Measurements from ENCODE around the gene IMMP2L.
"Not testable (repeated sequence)": the region's sequence is repeated elsewhere in the genome, so short reads cannot be mapped to it uniquely, and the experiment has no call there.

IMMP2L gene

DNA sequence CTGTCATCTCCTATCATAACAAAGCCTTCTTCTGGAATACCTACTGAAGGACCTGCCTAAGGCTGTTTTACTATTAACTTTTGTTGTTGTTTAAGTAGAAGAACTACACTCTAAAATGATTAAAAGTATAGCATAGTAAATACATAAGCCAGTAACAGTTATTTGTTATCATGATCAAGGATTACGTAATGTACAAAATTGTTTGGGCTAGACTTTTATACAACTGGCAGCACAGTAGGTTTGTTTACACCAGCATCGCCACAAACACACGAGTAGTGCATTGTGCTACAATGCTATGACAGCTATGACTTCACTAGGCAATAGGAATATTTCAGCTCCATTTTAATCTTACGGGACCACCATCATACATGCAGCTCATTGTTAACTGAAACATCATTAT is 302.3 kb downstream of the IMMP2L start:
- DNase-seq: no peak

DNA sequence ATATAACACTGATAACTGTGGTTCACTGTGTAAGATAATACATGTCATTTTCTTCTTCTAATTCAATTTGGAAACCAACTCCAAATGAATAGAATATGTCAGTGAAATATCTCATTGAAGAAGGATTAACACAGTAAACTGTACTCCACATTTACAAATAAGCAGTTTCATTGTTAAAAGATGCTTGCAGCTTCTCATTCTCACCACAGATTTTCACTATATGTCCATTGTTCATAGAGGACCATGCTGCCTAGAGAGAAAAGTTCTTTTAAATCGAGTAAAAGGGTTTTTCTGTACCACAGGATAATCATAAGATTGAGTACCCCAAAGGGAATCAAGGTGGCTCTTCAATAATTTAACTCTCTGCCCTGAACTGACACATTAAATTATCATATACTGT is 305.9 kb downstream of the IMMP2L start:
- DNase-seq: peak; percentile 55

DNA sequence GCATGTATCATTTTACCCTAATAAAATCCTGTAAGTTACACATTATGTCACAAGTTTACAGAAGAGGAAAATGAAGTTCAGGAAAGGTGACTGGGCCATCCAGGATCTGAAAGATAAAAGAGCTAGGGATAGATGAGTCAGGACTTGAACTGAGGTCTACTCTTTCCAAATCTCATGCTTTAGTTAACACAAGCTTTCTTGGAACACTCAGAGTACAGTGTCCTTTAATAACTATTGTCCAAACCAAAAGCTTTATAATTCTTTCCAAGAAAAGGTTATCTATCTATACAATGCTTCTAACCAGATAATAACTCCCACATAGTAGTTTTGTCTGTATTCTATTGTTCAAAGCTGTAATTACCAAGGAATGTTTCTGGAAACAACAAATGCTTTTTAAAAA is 306.7 kb downstream of the IMMP2L start:
- DNase-seq: no peak

DNA sequence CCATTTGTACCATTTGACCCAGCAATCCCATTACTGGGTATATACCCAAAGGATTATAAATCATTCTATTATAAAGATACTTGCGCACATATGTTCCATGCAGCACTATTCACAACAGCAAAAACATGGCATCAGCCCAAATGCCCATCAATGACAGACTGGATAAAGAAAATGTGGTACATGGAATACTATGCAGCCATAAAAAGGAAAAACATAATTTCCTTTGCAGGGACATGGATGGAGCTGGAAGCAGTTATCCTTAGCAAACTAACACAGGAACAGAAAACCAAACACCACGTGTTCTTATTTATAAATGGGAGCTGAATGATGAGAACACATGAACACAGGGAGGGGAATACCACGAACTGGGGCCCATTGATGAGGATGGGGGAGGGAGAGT is 310.9 kb downstream of the IMMP2L start:
- DNase-seq: not testable (repeated sequence)

DNA sequence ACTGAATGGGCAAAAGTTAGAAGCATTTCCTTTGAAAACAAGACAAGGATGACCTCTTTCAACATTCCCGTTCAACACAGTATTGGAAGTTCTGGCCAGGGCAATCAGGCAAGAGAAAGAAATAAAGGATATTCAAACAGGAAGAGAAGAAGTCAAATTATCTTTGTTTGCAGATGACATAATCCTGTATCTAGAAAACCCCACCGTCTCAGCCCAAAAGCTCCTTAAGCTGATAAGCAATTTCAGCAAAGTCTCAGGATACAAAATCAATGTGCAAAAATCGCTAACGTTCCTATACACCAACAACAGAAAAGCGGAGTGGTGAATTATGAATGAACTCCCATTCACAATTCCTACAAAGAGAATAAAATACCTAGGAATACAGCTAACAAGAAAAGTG is 312.5 kb downstream of the IMMP2L start:
- not testable (repeated sequence) for DNase-seq

DNA sequence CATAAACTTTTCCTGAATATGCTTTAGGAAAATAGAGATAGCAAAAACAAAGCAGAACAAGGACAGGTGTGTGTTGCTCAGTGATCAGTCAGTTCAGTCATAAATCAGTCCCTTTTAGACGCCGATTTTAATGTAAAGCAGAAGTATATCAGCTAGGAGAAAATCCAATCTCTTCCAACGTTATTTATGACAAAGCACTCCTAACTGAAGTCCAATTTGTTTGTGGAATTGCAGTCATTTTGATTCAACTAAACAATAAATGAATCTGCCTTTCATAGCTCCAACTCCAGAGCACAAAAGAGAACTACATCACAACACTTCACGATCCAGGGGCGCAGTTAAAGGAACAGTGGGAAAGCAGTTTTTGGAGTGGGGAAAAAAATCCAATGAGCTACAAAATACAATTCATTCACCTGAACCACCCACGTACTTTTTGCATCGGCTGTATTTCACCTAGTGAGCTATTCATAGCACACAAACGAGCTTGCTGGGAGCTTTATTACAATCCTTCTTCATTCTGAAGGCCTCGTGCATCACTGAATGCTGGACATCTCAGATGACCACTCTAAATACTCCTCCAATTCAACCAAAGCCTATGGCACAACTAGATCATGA is 320.0 kb downstream of the IMMP2L start:
- no peak for DNase-seq

DNA sequence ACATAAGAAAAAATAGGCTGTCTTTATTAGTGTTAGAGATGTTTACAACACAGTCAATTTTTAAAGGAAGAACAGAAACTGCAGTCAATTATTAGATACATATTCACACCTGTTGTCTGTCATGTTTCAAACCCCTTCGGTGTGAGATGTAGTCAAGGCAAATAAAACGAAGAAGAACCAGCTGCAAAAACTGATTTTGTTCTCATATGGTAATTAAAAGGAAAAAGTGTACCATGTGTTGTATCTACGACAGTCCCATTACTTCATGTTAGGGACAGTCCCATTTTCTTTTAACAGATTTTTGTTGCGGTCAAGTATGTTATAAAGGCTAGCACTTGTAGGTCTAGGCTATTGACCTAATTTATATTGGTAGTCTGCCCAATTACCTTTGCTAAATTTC is 321.9 kb downstream of the IMMP2L start:
- DNase-seq: no peak

DNA sequence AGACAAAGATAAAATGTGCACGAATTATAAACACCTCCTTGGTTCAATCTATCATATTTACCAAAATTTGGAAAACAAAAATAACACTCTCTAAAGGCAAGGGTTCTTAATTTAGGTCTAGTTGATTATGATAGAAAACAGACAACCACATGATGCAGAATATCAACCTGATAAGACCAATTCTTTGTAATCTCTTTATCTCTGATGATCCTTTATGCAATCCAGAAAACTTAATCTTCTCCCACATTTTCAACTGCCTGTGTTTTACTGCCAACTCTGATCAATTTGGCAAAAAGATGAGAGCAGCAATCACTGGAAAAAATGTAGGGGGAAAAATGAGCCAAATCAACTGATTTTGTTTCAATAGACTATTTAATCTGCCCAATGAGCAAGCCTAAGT is 322.9 kb downstream of the IMMP2L start:
- DNase-seq: no peak

DNA sequence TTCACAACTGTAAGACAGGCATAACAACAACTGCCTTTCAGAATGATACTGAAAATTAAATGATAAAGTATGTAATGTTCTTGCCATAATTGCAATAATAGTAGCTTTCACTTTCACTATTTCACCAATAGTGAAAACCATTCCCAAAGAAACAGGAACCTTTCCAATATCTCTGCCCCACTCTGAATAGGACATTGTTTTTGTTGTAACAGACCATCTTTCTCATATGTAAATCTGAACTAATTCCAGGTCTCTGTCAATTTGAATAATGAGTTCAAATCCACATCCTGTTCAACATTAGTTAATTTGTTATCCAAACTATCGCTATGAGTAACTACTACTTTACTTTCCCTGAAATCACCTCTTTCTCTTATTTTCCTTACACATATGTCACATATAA is 323.4 kb downstream of the IMMP2L start:
- DNase-seq: no peak

DNA sequence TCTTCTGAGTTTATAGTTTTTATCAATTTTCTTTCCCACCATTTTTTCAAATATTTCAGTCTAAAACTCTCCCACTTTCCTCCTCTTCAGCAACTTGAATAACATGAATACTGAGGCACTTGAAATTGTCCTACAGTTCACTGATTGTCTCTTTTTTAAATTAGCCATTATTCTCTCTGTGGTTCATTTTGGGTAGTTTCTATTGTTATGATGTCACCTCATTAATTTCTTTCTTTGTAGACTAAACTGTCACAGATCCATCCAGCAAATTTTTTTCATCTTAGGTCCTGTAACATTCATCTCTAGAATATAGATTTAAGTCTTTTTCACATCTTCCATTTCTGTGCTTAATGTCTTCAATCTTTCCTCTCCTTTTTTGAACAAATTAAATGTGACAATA is 326.6 kb downstream of the IMMP2L start:
- DNase-seq: no peak

DNA sequence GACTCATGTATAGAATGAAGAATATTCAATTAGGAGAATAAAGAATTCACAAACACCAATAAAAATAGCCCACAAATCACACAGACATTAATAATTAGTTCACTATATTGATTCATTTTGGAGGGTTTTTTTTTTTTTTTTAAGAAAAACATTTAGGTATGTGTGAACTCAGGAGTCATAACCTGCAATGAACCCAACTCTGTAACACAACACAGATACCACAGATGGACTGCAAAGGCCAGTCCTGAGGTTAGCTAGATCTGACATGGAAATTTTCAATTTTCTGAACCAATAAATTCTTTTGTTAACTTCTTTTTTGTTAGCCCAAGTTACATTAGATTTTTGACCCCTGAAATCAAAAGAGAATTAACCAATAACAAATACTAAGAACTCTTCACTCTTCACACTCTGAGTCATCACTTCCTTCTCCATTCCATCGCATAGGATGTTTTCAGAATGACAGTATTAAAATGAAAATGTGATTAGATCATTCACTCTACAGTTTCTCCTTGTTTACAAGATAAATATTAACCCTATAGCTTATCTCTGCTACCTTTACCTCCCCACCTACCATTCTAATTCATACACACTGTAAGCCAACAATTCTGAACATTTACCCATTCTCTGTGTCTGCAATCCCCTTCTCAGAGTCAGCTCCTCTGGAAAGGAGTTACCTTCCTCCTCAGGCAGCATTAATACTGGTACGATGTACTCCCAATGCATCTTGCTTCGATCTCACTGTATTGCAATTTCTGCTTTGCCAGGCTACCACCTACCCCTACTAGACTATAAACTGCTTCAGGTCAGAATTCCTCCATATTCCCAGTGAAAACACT is 329.8 kb downstream of the IMMP2L start:
- no peak for DNase-seq

DNA sequence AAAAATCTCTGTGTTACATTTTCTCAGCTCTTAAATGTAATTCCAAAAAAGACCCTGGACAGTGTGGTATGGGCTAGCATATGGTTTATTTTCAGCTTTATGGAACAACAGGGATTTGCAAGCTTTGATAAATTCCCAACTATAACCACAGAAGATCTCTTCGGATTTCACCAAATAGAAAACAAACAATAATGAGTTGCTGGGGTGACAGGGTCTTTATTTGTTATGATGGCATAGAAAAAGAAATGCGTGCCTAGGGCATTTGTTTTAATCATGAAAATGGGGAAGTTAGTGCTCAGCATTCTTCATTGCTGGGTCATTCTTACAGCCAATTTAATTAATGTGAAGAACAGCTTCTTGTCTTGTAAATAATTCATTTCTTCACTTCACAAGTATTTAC is 332.4 kb downstream of the IMMP2L start:
- DNase-seq: no peak

DNA sequence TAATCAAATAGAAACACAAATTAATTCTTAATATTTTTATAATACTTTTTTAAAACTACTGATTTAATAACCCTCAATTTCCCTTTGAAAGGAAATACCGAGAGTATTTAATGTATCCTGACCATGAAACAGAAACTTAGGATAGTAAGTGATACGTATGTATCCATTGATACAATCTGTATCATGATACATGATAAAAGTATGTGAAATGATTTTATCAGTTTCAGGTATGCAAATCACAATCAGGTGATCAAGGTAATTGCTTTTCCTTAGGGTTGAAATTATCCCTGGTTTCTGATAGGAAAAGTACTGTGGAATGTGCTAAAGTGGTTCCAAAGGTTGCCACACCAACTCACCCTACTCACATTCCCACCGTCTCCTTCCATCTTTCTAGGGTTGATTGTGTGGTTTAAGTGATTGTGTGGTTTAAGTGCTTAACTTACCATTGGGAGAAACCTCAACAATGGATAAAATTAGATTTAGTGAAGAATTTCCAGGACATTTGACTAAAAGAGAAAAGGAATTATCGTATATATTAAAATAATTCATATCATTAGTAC is 333.0 kb downstream of the IMMP2L start:
- no peak for DNase-seq

DNA sequence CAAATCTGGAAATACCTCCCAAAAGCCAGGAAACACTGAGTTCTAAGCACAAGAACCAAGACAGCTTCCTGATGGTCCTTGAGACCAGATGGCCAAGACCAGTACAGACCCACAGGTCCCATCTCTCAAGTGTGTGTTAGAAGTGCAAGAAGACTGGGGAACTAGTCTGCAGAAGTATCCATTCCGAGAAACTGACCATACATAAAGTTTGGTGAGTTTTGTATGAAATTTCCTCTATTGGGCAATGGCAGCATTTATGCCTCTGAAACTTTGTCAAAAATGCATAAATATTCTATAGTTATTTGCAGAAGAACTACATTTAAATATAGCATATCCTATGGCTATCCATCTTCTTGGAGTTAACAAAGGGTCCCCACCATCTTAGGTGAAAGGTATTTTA is 333.9 kb downstream of the IMMP2L start:
- DNase-seq: no peak

DNA sequence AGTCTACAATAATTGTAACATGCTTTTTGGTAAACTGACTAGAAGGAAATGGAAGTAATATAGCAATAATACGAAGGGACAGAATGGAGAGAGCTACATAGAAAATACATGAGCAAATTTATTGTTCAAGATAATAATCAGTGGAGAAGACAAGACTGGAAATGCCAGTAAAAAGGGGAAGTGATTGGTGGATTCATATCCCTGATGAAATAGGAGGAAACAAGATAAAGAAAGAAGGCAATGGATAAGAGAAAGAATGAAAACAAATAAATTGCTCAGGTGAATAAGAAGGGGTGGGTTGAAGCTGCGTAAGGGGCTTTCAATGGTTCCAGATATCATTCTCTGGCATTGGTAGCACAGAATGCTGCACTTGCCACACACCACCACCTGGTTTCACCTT is 335.5 kb downstream of the IMMP2L start:
- DNase-seq: no peak

DNA sequence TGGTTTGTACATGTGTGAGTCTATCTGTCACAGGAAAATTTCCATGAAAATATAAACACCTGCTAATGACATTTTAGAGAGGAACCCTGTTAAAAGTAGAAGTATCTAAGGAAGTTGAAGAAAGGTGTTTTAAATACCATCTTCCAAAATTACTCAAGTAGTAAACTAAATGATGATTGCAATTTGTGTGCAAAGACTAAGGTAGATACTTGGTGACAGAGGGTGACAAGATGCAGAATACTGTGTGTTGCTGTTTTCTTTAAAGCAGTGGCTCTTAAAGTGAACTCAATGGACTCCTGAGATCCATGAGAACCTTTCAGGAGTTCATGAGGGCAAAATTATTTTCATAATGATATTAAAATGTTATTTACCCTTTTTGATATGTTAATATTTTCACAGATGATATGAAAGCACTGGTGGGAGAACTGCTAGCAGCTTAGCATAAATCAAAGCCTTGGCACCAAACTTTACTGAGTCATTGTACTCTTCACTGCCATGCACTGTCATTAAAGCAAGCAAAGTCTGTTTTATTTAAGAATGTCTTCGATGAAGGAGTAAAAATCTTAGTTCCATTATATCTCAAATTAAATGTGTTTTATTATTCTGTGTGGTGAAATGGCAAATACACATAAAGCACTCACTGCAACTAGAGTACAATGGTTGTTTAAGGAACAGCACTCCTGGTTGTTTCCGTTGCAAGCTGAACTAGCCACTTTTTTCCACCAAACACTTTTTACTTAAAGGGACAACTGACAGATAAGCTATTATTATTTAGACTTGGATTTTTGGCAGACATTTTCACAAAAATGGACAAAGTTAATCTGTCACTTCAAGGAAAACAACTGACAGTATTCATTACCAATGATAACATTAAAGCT is 337.7 kb downstream of the IMMP2L start:
- DNase-seq: no peak

DNA sequence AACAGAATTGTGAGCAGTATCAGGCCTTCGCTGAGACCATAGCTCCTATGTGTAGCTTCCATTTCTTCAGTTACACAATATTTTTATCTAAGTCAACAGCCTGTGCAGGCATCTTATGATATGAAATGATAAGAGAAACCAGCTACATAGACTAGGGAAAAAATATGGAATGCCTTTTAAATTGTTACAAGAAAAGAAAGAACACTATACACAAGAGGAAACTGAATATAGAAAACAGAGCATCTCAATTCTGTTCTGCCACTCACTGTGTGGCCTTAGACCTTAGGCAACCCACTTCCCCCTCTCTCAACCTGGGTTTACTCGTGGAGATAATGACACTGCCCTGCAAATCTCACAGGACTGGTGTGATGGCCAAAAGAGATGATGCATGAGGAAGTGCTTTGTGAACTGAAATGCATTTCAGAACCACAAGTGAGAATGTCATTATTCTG is 338.5 kb downstream of the IMMP2L start:
- DNase-seq: peak; percentile 60

DNA sequence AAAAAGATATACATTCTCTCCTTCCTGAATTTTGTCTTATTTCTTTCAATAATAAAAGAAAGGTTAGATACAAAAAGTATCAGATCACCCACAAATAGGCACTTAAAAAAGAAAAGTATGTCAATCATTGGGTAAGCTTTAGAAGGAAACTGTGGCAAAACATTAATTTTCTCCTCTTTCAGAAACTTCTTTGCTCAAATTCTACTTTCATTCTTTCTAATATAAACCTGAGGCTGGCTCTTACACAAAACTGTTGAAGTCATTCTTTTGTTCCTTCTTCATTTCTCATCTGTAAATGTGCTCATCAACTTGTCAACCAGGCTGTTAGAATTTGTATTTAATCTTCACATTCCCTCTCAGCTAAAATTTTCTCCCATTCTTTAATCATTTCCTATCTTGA is 346.7 kb downstream of the IMMP2L start:
- no peak for DNase-seq

DNA sequence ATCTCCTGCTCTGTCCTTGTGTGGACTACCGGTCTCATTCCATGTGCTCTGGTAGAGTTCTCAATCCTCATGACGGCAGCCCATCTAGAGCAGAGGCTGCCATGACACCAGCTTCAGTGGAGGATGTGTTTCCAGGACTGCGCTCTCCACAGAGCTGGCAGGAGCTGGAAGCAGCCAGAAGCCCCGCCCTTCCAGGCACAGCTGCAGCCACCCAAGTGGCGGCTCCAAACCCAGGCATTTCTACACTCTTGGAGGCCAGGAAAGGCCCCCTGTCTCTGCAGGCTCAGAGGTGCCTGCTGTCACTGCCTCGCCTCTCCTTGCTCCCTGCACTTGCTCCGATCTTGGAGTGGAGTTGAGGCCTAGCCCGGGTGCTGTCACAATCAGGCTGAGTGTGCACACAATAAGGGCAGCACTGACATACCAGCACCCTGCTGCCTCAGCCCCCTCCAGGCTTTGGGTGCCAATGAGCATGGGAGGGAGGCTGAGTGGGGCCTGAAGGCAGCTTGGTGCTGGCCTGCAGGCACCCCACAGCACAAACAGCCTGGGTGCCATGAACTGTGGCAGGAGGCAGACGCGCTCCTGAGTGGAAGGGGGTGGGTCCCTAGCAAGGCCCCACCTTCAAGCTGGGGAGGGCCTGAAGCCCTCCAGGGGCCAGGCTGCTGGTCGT is 349.3 kb downstream of the IMMP2L start:
- DNase-seq: no peak

DNA sequence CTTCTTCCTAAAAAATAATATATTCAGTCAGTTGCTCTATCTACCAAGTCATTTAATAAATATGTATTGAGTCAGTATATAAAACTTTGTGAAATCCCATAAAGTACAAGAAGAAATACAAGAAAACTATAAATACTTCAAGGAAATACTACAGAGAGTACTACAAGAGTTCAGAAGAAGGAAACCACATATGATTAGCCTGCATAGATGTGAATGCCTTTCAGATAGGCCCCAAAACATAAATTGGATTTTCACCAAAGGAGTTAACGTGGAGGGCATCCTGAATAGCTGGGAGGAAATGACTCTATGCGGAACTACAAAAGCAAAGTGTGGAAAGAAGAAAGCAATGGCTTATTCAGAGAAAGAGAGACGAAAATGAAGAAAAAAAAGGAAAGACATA is 351.3 kb downstream of the IMMP2L start:
- DNase-seq: no peak

DNA sequence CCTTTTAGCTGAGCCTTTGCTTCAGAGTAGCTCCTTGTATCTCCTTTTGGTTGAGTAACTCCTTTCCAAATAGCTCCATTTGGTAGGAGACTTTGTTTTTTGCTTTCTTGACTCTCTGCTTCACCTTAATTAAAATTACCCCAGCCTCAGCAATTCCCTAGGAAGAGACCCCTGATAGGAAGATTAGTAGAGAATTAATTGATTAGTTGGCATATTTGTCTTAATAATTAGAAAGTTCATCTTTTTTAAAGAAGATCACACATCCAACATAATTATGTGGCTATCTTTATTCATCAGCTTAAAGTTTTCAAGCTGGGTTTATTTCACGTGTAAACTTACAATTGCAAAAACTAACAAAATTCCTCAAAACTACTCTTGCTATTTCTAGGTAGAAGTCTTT is 352.2 kb downstream of the IMMP2L start:
- no peak for DNase-seq

DNA sequence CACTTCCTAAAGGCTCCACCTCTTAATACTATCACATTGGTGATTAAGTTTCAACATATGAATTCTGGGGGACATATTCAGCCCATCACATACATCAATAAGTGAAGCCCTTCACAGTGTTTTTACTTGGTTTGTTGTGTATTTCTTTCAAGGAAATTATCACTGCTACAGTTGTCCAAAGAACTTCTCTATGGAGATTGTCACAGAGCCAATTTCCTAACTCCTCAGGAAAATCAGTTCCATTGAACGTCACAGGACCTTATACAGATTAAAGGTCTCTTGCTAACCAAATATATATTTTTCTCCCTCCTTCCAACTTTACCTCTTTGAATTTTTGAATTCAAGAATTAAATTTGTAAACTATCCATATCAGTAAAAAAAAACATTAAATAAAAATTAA is 357.0 kb downstream of the IMMP2L start:
- DNase-seq: no peak

DNA sequence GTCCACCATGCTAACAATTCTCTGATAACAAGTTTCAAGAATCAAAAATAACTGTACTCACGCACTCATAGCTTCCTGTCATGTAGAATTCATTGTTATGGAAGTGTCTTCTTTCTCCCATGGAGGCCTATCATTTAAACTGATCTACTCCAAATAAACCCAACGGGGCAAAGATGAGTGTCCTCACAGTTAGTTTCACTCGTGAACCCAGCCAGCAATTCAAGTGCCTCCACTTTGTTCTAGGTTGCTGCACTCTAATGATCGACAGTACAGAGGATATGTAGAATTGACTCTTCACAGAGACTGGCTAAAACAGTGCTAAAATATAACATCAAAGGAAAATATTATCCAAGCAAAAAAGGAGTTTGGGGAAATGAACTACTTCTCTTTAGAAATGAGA is 360.0 kb downstream of the IMMP2L start:
- no peak for DNase-seq
